ENCODE results near the gene HJURP.

Gene HJURP

DNA sequence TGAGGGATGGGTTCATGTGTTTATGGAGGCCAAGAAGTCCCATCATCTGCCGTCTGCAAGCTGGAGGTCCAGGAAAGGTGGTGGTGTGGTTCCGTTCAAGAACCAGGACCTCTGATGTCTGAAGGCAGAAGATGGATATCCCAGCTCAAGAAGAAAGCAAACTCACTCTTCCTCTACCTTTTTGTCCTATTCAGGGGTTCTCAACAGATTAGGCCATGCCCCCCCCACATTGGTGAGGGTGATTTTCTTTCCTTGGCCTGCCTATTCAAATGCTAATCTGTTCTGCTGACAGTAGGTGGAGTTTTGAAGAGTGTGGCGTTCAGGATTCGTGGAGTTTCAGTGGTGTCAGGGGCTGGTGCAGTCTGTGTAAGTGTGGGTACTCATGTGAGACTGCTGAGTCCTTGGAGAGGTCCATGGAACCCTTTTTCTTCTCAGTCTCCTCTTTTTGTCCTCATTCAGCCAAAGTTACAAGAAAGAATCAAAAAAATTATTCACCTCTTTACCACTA lies 8.0 kb upstream of the HJURP start:
- Histone ChIP-seq H3K9me2 (replicated peaks; ENCODE audit: low read depth, low read length) (no peaks in the 10 kb centered on the region), H4K20me1 (ENCODE audit: insufficient read depth, low read length, poor library complexity, severe bottlenecking) (no peaks in the 10 kb centered on the region), H3K79me2 (ENCODE audit: insufficient read depth, low read length) (no peaks in the 10 kb centered on the region), H3K9me3 (ENCODE audit: insufficient read depth, low read depth, low read length) (no peaks in the 10 kb centered on the region), H3K27me3 (ENCODE audit: insufficient read depth, low read length, poor library complexity, severe bottlenecking) (peaks cover 7% of the 10 kb centered on the region), H3F3A (ENCODE audit: low read depth) (no peaks in the 10 kb centered on the region), H3K36me3 (ENCODE audit: insufficient read depth, low read length) (no peaks in the 10 kb centered on the region), H3K4me1 (ENCODE audit: insufficient read depth, low read length, poor library complexity, severe bottlenecking) (peaks cover 3% of the 10 kb centered on the region), H2AFZ (ENCODE audit: low read length) (no peak overlapping the region), H3K4me3 (ENCODE audit: low read length, poor library complexity, severe bottlenecking) (no peak overlapping the region), H3K9ac (ENCODE audit: low read depth, low read length, poor library complexity, severe bottlenecking) (no peak overlapping the region), H3K4me2 (ENCODE audit: low read depth, low read length, poor library complexity, severe bottlenecking) (no peak overlapping the region)
- TF ChIP-seq EZH2phosphoT487 (IDR thresholded peaks at IDR 0.05; ENCODE audit: borderline replicate concordance): no peak
- TF ChIP-seq, protein P1, sequence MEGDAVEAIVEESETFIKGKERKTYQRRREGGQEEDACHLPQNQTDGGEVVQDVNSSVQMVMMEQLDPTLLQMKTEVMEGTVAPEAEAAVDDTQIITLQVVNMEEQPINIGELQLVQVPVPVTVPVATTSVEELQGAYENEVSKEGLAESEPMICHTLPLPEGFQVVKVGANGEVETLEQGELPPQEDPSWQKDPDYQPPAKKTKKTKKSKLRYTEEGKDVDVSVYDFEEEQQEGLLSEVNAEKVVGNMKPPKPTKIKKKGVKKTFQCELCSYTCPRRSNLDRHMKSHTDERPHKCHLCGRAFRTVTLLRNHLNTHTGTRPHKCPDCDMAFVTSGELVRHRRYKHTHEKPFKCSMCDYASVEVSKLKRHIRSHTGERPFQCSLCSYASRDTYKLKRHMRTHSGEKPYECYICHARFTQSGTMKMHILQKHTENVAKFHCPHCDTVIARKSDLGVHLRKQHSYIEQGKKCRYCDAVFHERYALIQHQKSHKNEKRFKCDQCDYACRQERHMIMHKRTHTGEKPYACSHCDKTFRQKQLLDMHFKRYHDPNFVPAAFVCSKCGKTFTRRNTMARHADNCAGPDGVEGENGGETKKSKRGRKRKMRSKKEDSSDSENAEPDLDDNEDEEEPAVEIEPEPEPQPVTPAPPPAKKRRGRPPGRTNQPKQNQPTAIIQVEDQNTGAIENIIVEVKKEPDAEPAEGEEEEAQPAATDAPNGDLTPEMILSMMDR (conservative IDR thresholded peaks at IDR 0.05; ENCODE audit: low read length): no peak; the same call in 1 of the 2 replicates

DNA sequence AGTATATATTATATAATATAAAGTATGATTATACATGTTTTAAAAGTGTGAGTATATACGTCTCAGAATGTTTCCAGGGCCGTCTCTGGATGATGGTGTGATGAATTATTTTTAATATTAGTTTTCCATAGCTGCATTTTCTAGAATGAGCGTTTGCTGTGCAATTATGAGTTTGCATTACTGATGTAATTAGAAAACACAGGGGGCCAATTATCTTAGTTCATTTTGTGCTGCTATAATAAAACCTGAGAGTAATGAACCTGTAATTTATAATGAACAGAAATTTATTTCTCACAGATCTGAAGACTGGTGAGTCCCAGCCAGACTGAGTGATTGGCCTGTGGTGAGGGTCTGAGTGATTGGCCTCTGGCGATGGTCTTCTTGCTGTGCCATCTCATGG lies 4.0 kb upstream of the HJURP start:
- H3K9me3 ChIP-seq (ENCODE audit: insufficient read depth, low read depth, low read length): no peaks in the 10 kb centered on the region
- peaks cover 17% of the 10 kb centered on the region for H3K79me2 ChIP-seq (ENCODE audit: insufficient read depth, low read length)
- 0 out of 2 replicates have a peak, but pooled peaks cover 3% of the 10 kb centered on the region for H3K36me3 ChIP-seq (ENCODE audit: insufficient read depth, low read length)
- no peak overlapping the region for H2AFZ ChIP-seq (ENCODE audit: low read length)
- peaks cover 10% of the 10 kb centered on the region for H3K4me1 ChIP-seq (ENCODE audit: insufficient read depth, low read length, poor library complexity, severe bottlenecking)
- no peak overlapping the region for H3K4me3 ChIP-seq (ENCODE audit: low read length, poor library complexity, severe bottlenecking)
- H3K9me2 ChIP-seq (replicated peaks; ENCODE audit: low read depth, low read length): no peaks in the 10 kb centered on the region
- TF ChIP-seq, protein P1 (conservative IDR thresholded peaks at IDR 0.05; ENCODE audit: low read length): no peak
- no peak for TF ChIP-seq EZH2phosphoT487 (IDR thresholded peaks at IDR 0.05; ENCODE audit: borderline replicate concordance)
- peaks cover 5% of the 10 kb centered on the region for H4K20me1 ChIP-seq (ENCODE audit: insufficient read depth, low read length, poor library complexity, severe bottlenecking)
- H3F3A ChIP-seq (ENCODE audit: low read depth): no peaks in the 10 kb centered on the region
- no peak overlapping the region for H3K4me2 ChIP-seq (ENCODE audit: low read depth, low read length, poor library complexity, severe bottlenecking)
- H3K27me3 ChIP-seq (ENCODE audit: insufficient read depth, low read length, poor library complexity, severe bottlenecking): peaks cover 12% of the 10 kb centered on the region
- H3K9ac ChIP-seq (ENCODE audit: low read depth, low read length, poor library complexity, severe bottlenecking): no peak overlapping the region

DNA sequence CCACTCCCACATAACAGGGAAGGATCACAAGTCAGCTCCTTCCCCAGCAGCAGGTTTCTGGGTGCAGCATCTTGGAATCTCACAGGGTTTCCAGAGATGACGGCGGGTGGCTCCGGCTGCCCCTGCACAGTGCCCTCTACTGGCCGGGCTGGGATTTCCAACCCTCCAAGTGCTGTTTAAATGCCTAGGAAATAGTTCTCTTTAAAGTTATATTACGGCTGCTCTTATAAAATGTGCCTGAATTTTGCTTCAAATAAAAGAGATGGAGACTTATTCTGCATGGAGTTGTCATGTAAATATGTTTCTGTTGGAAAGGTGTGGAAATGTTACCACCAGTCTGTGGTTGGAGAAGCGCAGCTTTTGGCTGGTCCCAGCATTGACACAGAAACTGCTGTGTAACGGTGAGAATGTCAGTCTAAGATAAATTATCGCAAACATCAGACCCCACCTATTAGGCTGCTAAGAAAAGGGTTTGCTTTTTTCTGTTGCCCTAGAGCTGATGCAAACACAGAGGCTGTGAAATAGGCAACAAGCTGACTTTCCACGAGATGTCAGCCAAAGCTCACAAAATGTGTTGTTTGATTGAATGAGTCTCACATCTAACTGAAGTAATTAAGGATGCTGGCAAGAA lies 3.3 kb upstream of the HJURP start:
- Histone ChIP-seq H3K4me1 (ENCODE audit: insufficient read depth, low read length, poor library complexity, severe bottlenecking) (peaks cover 17% of the 10 kb centered on the region), H3K9me3 (ENCODE audit: insufficient read depth, low read depth, low read length) (no peaks in the 10 kb centered on the region), H4K20me1 (ENCODE audit: insufficient read depth, low read length, poor library complexity, severe bottlenecking) (peaks cover 12% of the 10 kb centered on the region), H3K9ac (ENCODE audit: low read depth, low read length, poor library complexity, severe bottlenecking) (no peak overlapping the region), H3K79me2 (ENCODE audit: insufficient read depth, low read length) (peaks cover 24% of the 10 kb centered on the region), H3F3A (ENCODE audit: low read depth) (no peaks in the 10 kb centered on the region), H3K27me3 (ENCODE audit: insufficient read depth, low read length, poor library complexity, severe bottlenecking) (peaks cover 12% of the 10 kb centered on the region), H3K36me3 (ENCODE audit: insufficient read depth, low read length) (0 out of 2 replicates have a peak, but pooled peaks cover 3% of the 10 kb centered on the region), H3K4me3 (ENCODE audit: low read length, poor library complexity, severe bottlenecking) (no peak overlapping the region), H2AFZ (ENCODE audit: low read length) (no peak overlapping the region), H3K9me2 (replicated peaks; ENCODE audit: low read depth, low read length) (no peaks in the 10 kb centered on the region), H3K4me2 (ENCODE audit: low read depth, low read length, poor library complexity, severe bottlenecking) (no peak overlapping the region)
- TF ChIP-seq, protein P1 (conservative IDR thresholded peaks at IDR 0.05; ENCODE audit: low read length): peak; percentile 92
- no peak for TF ChIP-seq EZH2phosphoT487 (IDR thresholded peaks at IDR 0.05; ENCODE audit: borderline replicate concordance)
